Chondrocyte (in vitro differentiated cells): ENCODE measurements around the gene MPPED2. TPM values are rescaled to one million over a fixed set of nuclear protein-coding genes. Genes with fewer than 3 reads are reported as not detected.

Experiments used
- DNase-seq: peaks from one replicate; pipeline ENCODE4 v3.0.0; 2021; ENCODE audit warnings: mixed read lengths, low spot score
- H3K27ac Mint-ChIP-seq: one replicate; pipeline ENCODE4 v1.8.0; 2021; ENCODE audit warnings: mild to moderate bottlenecking, moderate library complexity, mixed read lengths; ENCODE audit not compliant: unreplicated experiment
- H3K27me3 Mint-ChIP-seq: 2 replicates; pipeline ENCODE4 v1.8.0; 2021; ENCODE audit warnings: low read depth, mixed read lengths
- H3K36me3 Mint-ChIP-seq: 2 replicates; pipeline ENCODE4 v1.8.0; 2021; ENCODE audit warnings: low read depth, mixed read lengths
- H3K4me1 Mint-ChIP-seq: 2 replicates; pipeline ENCODE4 v1.8.0; 2021; ENCODE audit warnings: low read depth, mild to moderate bottlenecking, mixed read lengths
- H3K4me3 Mint-ChIP-seq: one replicate; pipeline ENCODE4 v1.8.0; 2021; ENCODE audit warnings: mild to moderate bottlenecking, moderate library complexity, mixed read lengths; ENCODE audit not compliant: unreplicated experiment
- H3K9me3 Mint-ChIP-seq: 2 replicates; pipeline ENCODE4 v1.8.0; 2021; ENCODE audit warnings: low read depth, mixed read lengths
- CTCF ChIP-seq: fragments of 200-600 bp; sonication (generic); IDR thresholded peaks from 2 replicates; pipeline ENCODE4 v1.5.0; 2021; ENCODE audit warnings: antibody characterized with exemption, mild to moderate bottlenecking, moderate library complexity
- total RNA-seq: library from RNA; stranded (reverse); gene quantifications from 3 replicates; pipeline ENCODE4 v1.2.1, GENCODE V29; 2021

The MPPED2 gene
- total RNA-seq, 1 donor from 2014 or later: not detected

GRCh38 chr11:30545507-30545906, 40.6 kb downstream of the MPPED2 start:
- Mint-ChIP-seq H3K4me1 (no peaks in the 10 kb centered on the region), H3K36me3 (no peaks in the 10 kb centered on the region), H3K27me3 (peaks cover 3% of the 10 kb centered on the region), H3K27ac (no peak overlapping the region), H3K9me3 (peaks cover 4% of the 10 kb centered on the region), H3K4me3 (no peak overlapping the region)
- no peak for TF ChIP-seq CTCF
- no peak for DNase-seq

- Mint-ChIP-seq H3K27me3 (peaks cover 11% of the 10 kb centered on the region), H3K9me3 (peaks cover 4% of the 10 kb centered on the region), H3K4me1 (no peaks in the 10 kb centered on the region), H3K4me3 (no peak overlapping the region), H3K36me3 (no peaks in the 10 kb centered on the region), H3K27ac (no peak overlapping the region)
- no peak for TF ChIP-seq CTCF
- no peak for DNase-seq
Measured at GRCh38 chr11:30543066-30543465, 43.1 kb downstream of the MPPED2 start.

- H3K9me3 Mint-ChIP-seq: no peaks in the 10 kb centered on the region
- no peaks in the 10 kb centered on the region for H3K4me1 Mint-ChIP-seq
- H3K36me3 Mint-ChIP-seq: no peaks in the 10 kb centered on the region
- peaks cover 30% of the 10 kb centered on the region for H3K27me3 Mint-ChIP-seq
- no peak for DNase-seq
- H3K27ac Mint-ChIP-seq: no peak overlapping the region
- TF ChIP-seq CTCF: no peak
- no peak overlapping the region for H3K4me3 Mint-ChIP-seq
Measured at GRCh38 chr11:30540781-30541180, 45.4 kb downstream of the MPPED2 start.

- Mint-ChIP-seq H3K27me3 (peaks cover 35% of the 10 kb centered on the region), H3K36me3 (no peaks in the 10 kb centered on the region), H3K4me3 (no peak overlapping the region), H3K9me3 (no peaks in the 10 kb centered on the region), H3K27ac (no peak overlapping the region), H3K4me1 (no peaks in the 10 kb centered on the region)
- no peak for DNase-seq
- no peak for TF ChIP-seq CTCF
Measured at GRCh38 chr11:30538251-30538650, 47.9 kb downstream of the MPPED2 start.

GRCh38 chr11:30535818-30536217, 50.3 kb downstream of the MPPED2 start:
- Mint-ChIP-seq H3K9me3 (no peaks in the 10 kb centered on the region), H3K4me1 (no peaks in the 10 kb centered on the region), H3K4me3 (no peak overlapping the region), H3K36me3 (no peaks in the 10 kb centered on the region), H3K27ac (no peak overlapping the region), H3K27me3 (peaks cover 41% of the 10 kb centered on the region)
- no peak for TF ChIP-seq CTCF
- no peak for DNase-seq
